HG02642 (cell line): ENCODE data around the gene DHX8.
"Not testable (repeated sequence)": the region's sequence is repeated elsewhere in the genome, so short reads cannot be mapped to it uniquely, and the experiment has no call there.

Experiments
- ATAC-seq: cut with Tn5 transposase; IDR thresholded peaks from one replicate; pipeline ENCODE4 v1.9.1; 2021; ENCODE audit warnings: mild to moderate bottlenecking; ENCODE audit not compliant: unreplicated experiment, poor library complexity

DHX8 gene

GRCh38 chr17:43483674-43484551, at the start of gene DHX8:
DHX8 (plus strand) TSS chr17:43483975; CDS start chr17:43484038, 63 bp downstream.
- peak; percentile 97 for ATAC-seq

GRCh38 chr17:43434902-43435319, 48.9 kb upstream of the DHX8 start:
- no peak for ATAC-seq

- no peak for ATAC-seq
Observed at GRCh38 chr17:43437756-43438155, 46.0 kb upstream of the DHX8 start.

GRCh38 chr17:43438626-43439025, 45.1 kb upstream of the DHX8 start:
- ATAC-seq: no peak

GRCh38 chr17:43439041-43439440, 44.7 kb upstream of the DHX8 start:
- ATAC-seq: no peak

GRCh38 chr17:43442711-43443110, 41.1 kb upstream of the DHX8 start:
- ATAC-seq: no peak

GRCh38 chr17:43443381-43443780, 40.4 kb upstream of the DHX8 start:
- ATAC-seq: no peak

GRCh38 chr17:43444223-43445008, 39.4 kb upstream of the DHX8 start:
- ATAC-seq: no peak

- no peak for ATAC-seq
Observed at GRCh38 chr17:43445009-43445589, 38.7 kb upstream of the DHX8 start.

GRCh38 chr17:43446773-43447172, 37.0 kb upstream of the DHX8 start:
- no peak for ATAC-seq

GRCh38 chr17:43448720-43449469, 34.9 kb upstream of the DHX8 start:
- ATAC-seq: no peak

- ATAC-seq: no peak
Observed at GRCh38 chr17:43449470-43450248, 34.1 kb upstream of the DHX8 start.

- not testable (repeated sequence) for ATAC-seq
Observed at GRCh38 chr17:43450791-43451190, 33.0 kb upstream of the DHX8 start.

GRCh38 chr17:43451741-43452140, 32.0 kb upstream of the DHX8 start:
- ATAC-seq: not testable (repeated sequence)

GRCh38 chr17:43453331-43453812, 30.4 kb upstream of the DHX8 start:
- no peak for ATAC-seq

- no peak for ATAC-seq
Observed at GRCh38 chr17:43454868-43455267, 28.9 kb upstream of the DHX8 start.

GRCh38 chr17:43456029-43456428, 27.7 kb upstream of the DHX8 start:
- no peak for ATAC-seq

- ATAC-seq: no peak
Observed at GRCh38 chr17:43456661-43457361, 27.0 kb upstream of the DHX8 start.

- ATAC-seq: no peak
Observed at GRCh38 chr17:43457362-43457692, 26.4 kb upstream of the DHX8 start.
